NCI-H2196 (cell line): Measurements from ENCODE around the gene C5orf15.
A peak's percentile ranks its signal among the peaks of the same experiment; 100 is the strongest.

Experiments used
- DNase-seq: peaks from one replicate; lab custom pipeline; 2025; ENCODE audit not compliant: unreplicated experiment; lab: John Stamatoyannopoulos, UW

C5orf15 gene

GRCh38 chr5:133925866-133926488 is 42.4 kb downstream of the C5orf15 start:
- no peak for DNase-seq

- DNase-seq, result no peak
These were observed 43.2 kb downstream of the C5orf15 start for GRCh38 chr5:133925269-133925668.

- no peak for DNase-seq
These were observed 44.1 kb downstream of the C5orf15 start for GRCh38 chr5:133924221-133924920.

- DNase-seq, result no peak
These were observed 46.4 kb downstream of the C5orf15 start for GRCh38 chr5:133921979-133922378.

DNA sequence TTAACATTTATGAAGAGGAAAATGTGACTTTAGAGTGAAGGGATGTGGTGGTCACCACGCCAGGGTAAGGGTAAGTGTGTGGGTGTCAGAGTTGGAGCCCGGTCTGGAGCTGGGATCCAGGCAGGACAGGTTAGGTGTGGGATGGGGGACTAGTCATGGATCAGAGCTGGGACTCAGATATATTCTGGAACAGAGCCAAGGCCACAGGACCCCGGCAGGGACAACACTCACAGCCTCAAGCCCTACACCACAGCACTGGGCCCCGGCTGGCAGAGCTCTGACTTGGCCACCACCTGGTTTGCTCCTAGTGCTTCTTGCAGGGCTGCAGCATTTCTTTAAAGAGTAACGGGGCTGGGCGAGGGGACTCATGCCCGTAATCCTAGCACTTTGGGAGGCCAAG is 47.4 kb downstream of the C5orf15 start:
- no peak for DNase-seq

DNA sequence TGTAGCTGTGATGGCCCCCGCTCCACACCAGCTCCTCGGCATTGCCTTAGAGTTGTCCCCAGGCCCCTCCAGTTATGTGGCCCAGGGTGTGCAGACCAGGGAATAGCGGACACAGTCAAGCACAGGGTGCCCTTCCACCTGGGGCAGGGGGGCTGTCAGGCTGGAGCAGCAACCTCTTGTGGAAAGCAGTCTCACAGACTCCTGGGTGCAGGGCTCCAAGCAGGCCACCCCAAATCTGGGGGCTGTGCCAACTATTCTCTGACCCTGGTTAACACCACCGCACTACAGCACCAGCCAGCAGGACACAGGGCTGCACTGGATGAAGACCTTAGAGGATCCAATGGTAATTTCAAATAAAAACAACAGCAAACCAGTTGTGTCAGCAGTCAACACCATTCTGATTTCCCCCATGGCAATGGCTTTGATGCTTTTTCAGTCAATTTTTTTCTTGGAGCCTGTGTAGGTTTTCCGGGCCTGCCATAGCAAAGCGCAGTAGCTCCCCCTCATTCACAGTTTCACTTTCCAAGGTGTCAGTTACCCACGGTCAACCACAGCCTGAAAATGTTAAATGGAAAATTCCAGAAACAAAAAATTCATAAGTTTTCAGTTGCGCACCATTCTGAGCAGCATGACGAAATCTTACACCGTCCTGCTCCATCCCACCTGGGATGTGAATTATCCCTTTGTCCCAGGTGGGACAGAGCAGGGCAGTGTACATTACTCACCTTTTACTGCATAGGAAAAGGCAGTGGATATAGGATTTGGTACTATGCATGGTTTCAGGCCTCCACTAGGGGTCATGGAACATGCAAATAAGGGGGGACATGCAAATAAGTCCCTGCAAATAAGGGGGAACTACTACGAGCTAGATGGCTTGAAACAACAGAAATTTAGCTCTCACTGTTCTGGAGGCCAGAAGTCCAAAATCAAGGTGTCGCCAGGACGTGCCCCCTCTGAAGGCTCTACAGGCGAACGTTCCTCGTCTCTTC is 49.0 kb downstream of the C5orf15 start:
- no peak for DNase-seq

GRCh38 chr5:133918731-133919130 is 49.7 kb downstream of the C5orf15 start:
- no peak for DNase-seq

DNA sequence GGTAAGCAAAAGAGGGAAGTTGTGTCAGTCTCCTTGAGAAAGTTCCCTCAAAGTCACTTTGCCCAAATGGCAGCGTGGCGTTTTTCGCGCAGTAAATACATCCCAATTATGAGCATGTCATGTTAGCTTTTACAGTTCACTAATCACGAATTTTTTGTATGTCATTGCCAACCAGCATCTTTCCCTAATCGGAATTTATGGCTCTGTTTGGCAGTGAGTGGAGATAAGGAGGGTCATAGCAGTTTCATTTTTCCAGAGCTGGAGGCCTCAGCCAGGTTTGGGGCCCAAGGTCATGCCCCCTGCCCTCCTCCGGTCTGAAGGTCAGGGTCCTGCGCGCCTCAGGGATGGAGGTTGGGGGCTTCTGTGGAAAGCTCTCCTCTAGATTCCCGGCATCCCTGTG is 50.1 kb downstream of the C5orf15 start:
- DNase-seq, result no peak

DNA sequence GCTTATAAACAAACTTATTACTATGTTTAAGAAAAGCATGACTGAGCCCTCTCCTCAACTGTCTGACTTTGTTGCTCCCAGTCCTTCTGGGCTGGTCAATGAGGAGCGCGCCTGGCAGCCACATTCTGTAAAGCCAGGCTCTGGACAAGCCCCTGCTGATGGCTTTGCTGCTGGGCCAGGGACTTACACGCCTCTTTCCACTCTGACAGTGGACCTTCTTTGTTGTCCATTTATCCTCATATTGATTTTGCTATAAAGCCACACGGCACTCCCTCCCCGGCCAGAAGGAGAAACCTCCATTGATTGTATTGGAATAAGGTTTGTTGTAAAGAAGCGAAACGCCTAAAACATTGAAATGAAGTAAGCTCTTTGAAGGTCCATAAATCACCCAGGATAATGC is 50.6 kb downstream of the C5orf15 start:
- DNase-seq, result no peak

DNA sequence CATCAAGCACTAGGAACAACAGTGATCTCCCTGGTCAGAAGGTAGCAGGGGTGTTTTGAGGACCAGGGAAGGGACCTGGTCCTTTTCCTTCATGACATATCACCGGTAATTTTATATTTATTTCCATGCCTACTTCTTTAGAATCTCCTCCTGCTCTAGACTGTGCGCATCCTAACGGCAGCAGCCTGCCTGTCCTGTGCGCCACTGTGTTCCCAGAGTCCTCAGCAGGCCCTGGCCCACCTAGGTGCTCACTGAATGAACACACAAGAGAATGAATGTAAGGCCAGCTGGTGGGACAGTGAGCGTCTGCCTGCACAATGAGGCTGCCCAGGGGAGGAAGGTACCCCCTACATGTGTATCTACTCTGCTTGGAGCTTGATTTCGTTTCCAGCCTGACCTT is 51.5 kb downstream of the C5orf15 start:
- DNase-seq, result no peak

- DNase-seq, result no peak
These were observed 51.9 kb downstream of the C5orf15 start for GRCh38 chr5:133916479-133916878.

GRCh38 chr5:133914434-133914833 is 54.0 kb downstream of the C5orf15 start:
- no peak for DNase-seq

- no peak for DNase-seq
These were observed 54.8 kb downstream of the C5orf15 start for GRCh38 chr5:133913413-133914155.

- no peak for DNase-seq
These were observed 55.5 kb downstream of the C5orf15 start for GRCh38 chr5:133912951-133913350.

DNA sequence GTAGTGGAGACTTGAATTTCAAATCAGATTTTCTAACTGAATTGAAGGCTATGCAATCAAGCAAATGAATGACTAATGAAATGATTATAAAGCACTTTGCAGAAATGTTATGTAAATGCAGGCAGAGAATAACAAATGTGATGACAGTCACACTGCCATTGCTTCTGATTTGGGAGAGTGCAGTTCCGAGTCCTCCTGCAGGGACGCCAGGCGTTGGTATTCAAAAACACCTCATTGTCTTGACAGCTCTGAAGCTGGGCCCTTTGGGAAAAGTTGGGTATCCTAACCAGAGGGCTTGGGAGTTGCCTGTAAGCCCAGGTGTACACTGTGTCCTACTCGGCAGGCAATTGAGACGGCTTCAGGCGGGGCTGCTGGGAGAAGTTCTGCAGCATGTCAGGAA is 57.9 kb downstream of the C5orf15 start:
- no peak for DNase-seq

GRCh38 chr5:133909603-133910002 is 58.8 kb downstream of the C5orf15 start:
- DNase-seq, result no peak

GRCh38 chr5:133907075-133907474 is 61.4 kb downstream of the C5orf15 start:
- peak; percentile 53 for DNase-seq

GRCh38 chr5:133906303-133906702 is 62.1 kb downstream of the C5orf15 start:
- no peak for DNase-seq
